ENCODE measurements around the gene EPAS1. TPM values are rescaled to one million over a fixed set of nuclear protein-coding genes. Genes with fewer than 3 reads are reported as not detected.

Gene EPAS1
- total RNA-seq, 1 experiment from 2014 or later: 146 TPM

DNA sequence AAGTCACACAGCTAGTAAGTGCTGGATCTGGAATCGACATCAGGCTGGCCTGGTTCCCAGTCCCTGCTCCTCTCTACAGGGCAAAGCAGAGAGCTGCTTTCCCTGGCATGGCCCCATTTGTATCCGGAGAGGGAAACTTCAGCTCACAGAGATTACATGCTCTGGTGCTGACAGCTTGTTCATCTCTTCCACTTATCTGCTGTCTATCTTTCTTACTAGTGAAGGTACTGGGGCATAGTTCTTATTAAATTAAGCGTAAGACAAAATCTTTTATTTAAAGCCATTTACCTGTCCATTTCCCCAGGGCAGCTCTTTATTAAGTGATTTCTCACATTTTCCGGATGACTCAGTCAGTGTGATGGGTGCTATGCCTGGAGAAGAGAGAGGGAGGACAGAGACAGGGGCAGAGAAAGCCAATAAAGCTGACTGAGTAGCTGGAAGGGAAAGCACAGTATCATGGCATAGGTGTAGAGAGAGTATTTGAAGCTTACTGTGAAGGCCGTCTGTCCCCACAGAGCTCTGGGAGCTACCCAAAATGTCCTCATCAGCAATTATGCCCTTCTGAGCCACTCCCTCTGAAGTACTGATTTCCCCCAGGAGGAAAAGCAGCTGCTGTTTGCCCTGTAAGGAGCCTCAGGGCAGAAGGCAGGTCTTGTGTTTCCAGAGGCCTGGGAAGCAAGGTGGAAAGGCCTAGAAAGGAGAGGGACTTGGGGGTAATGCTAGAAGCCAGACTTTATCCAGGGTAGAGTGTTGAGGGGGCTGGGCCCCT lies 44.1 kb upstream of the EPAS1 start:
- intact Hi-C loops (cut with micrococcal nuclease): no loop called here
- no peak overlapping the region for H3K4me3 Mint-ChIP-seq (ENCODE audit: unreplicated experiment)
- H3K4me1 Mint-ChIP-seq (ENCODE audit: insufficient read depth, unreplicated experiment): peaks cover 20% of the 10 kb centered on the region
- POLR2A ChIA-PET: interaction anchor here (0.5 to 1.7 kb wide), 4 partner anchors 28 to 655 kb away, joined by 3 to 4 read pairs (median 4); partner anchors contain the start of gene EPAS1
- DNase-seq (ENCODE audit: unreplicated experiment): peak; percentile 44
- no TSS peak for BruUV-seq (replicated peaks)
- TF ChIP-seq, protein P1, sequence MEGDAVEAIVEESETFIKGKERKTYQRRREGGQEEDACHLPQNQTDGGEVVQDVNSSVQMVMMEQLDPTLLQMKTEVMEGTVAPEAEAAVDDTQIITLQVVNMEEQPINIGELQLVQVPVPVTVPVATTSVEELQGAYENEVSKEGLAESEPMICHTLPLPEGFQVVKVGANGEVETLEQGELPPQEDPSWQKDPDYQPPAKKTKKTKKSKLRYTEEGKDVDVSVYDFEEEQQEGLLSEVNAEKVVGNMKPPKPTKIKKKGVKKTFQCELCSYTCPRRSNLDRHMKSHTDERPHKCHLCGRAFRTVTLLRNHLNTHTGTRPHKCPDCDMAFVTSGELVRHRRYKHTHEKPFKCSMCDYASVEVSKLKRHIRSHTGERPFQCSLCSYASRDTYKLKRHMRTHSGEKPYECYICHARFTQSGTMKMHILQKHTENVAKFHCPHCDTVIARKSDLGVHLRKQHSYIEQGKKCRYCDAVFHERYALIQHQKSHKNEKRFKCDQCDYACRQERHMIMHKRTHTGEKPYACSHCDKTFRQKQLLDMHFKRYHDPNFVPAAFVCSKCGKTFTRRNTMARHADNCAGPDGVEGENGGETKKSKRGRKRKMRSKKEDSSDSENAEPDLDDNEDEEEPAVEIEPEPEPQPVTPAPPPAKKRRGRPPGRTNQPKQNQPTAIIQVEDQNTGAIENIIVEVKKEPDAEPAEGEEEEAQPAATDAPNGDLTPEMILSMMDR (IDR thresholded peaks at IDR 0.05; ENCODE audit: unreplicated experiment): no peak
- no peaks in the 10 kb centered on the region for H3K36me3 Mint-ChIP-seq (ENCODE audit: insufficient read depth, unreplicated experiment)
- H3K27me3 Mint-ChIP-seq (ENCODE audit: insufficient read depth, unreplicated experiment): no peaks in the 10 kb centered on the region
- H3K9me3 Mint-ChIP-seq (ENCODE audit: unreplicated experiment): no peaks in the 10 kb centered on the region
- CTCF ChIA-PET: interaction anchor here (1.0 to 1.1 kb wide), 3 partner anchors 18 to 190 kb away, joined by 4 to 6 read pairs (median 4); no protein-coding TSS in a partner anchor
- peak overlapping the region; percentile 36 for H3K27ac Mint-ChIP-seq (ENCODE audit: low read depth, unreplicated experiment)

DNA sequence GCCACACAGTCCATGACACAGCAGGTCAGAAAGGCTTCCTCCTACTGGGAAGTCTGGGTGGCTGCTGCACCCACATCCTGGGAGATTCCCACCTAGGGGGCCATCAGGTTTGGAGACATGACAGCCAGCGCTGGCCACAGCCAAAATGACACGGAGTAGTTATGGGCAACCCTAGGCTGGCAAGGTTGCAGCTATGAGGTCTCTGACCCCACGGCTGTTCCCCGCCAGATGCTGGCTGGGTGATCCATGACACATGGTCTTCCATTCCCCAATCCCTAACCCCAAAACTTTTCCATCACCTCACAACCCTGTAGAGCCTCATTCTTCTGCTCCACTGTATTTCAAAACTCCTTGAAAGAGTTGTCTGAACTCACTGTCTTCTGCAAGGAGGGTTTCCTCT lies 42.7 kb upstream of the EPAS1 start:
- DNase-seq (ENCODE audit: unreplicated experiment): no peak
- no peaks in the 10 kb centered on the region for H3K36me3 Mint-ChIP-seq (ENCODE audit: insufficient read depth, unreplicated experiment)
- H3K9me3 Mint-ChIP-seq (ENCODE audit: unreplicated experiment): no peaks in the 10 kb centered on the region
- H3K4me1 Mint-ChIP-seq (ENCODE audit: insufficient read depth, unreplicated experiment): peaks cover 20% of the 10 kb centered on the region
- ChIA-PET CTCF (interaction anchor here (0.8 kb wide), 1 partner anchor 243 kb away, joined by 4 read pairs; no protein-coding TSS in a partner anchor), POLR2A (no interaction called here)
- BruUV-seq (replicated peaks): no TSS peak
- intact Hi-C loops (cut with micrococcal nuclease): no loop called here
- H3K27ac Mint-ChIP-seq (ENCODE audit: low read depth, unreplicated experiment): no peak overlapping the region
- H3K27me3 Mint-ChIP-seq (ENCODE audit: insufficient read depth, unreplicated experiment): no peaks in the 10 kb centered on the region
- H3K4me3 Mint-ChIP-seq (ENCODE audit: unreplicated experiment): no peak overlapping the region
- TF ChIP-seq, protein P1 (IDR thresholded peaks at IDR 0.05; ENCODE audit: unreplicated experiment): no peak

DNA sequence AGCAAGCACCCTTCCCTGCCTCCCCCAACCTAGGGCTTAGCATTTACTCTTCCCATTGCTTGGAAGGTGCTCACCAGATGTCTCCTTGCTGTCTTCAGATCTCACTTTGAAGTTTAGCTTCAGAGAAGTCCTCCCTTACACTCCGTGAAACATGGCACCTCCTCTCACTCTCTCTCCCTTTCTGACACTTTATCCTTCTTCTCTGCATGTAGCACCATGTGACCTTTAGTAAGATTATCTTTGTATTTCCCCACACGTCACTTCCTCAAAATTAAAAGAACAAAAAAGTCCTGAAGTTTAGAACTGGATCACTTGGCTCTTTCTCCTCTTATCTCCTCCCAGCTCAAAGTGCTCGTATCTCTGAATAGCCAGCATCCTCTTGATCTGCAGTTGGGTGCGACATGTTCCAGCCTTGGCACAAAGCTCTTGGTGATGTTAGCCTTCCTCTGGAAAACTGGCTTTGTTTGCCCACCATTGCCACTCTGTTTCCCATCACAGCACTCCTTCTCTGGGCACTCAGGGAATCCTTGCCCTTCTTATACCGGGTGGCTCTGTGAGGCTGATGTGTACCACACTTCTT lies 40.6 kb upstream of the EPAS1 start:
- no TSS peak for BruUV-seq (replicated peaks)
- CTCF ChIA-PET: no interaction called here
- TF ChIP-seq, protein P1 (IDR thresholded peaks at IDR 0.05; ENCODE audit: unreplicated experiment): no peak
- H3K27me3 Mint-ChIP-seq (ENCODE audit: insufficient read depth, unreplicated experiment): no peaks in the 10 kb centered on the region
- intact Hi-C loops (cut with micrococcal nuclease): no loop called here
- peaks cover 17% of the 10 kb centered on the region for H3K4me1 Mint-ChIP-seq (ENCODE audit: insufficient read depth, unreplicated experiment)
- DNase-seq (ENCODE audit: unreplicated experiment): no peak
- H3K9me3 Mint-ChIP-seq (ENCODE audit: unreplicated experiment): no peaks in the 10 kb centered on the region
- POLR2A ChIA-PET: no interaction called here
- no peak overlapping the region for H3K27ac Mint-ChIP-seq (ENCODE audit: low read depth, unreplicated experiment)
- no peaks in the 10 kb centered on the region for H3K36me3 Mint-ChIP-seq (ENCODE audit: insufficient read depth, unreplicated experiment)
- H3K4me3 Mint-ChIP-seq (ENCODE audit: unreplicated experiment): no peak overlapping the region

DNA sequence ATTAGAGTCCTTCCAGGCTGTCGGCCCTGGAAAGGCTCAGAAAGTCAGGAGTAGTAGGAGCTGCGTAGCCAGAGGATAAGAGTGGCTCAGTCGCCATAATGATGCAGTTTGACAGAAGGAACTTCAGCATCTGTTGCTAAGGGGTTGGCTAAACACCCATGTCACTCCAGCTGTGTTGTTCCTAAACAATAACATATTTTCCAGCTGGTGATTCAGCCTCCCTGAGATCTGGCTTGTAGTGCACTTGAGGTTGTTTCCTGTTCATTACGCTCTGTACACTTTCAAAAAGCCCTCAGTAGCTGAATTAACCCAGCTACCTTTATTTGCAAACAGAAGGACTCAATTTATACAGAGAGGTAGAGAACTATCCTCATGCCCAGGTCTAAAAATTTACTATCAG lies 39.7 kb upstream of the EPAS1 start:
- CTCF ChIA-PET: interaction anchor here (1.0 kb wide), 1 partner anchor 28 kb away, joined by 4 read pairs; no protein-coding TSS in a partner anchor
- Mint-ChIP-seq H3K4me3 (ENCODE audit: unreplicated experiment) (no peak overlapping the region), H3K4me1 (ENCODE audit: insufficient read depth, unreplicated experiment) (peaks cover 11% of the 10 kb centered on the region), H3K27me3 (ENCODE audit: insufficient read depth, unreplicated experiment) (no peaks in the 10 kb centered on the region), H3K36me3 (ENCODE audit: insufficient read depth, unreplicated experiment) (no peaks in the 10 kb centered on the region), H3K9me3 (ENCODE audit: unreplicated experiment) (no peaks in the 10 kb centered on the region), H3K27ac (ENCODE audit: low read depth, unreplicated experiment) (no peak overlapping the region)
- TF ChIP-seq, protein P1 (IDR thresholded peaks at IDR 0.05; ENCODE audit: unreplicated experiment): no peak
- intact Hi-C loops (cut with micrococcal nuclease): no loop called here
- BruUV-seq (replicated peaks): no TSS peak
- DNase-seq (ENCODE audit: unreplicated experiment): no peak
- POLR2A ChIA-PET: interaction anchor here (0.5 kb wide), 1 partner anchor 127 kb away, joined by 3 read pairs; no protein-coding TSS in a partner anchor
